Kidney tubule cell (primary cell): ENCODE data around the gene SPRR2G.
"Not testable (repeated sequence)": the region's sequence is repeated elsewhere in the genome, so short reads cannot be mapped to it uniquely, and the experiment has no call there.

Source experiments
- DNase-seq: peaks from one replicate; pipeline ENCODE4 v3.0.0-alpha.2; 2018; ENCODE audit warnings: low spot score

SPRR2G gene

GRCh38 chr1:153113416-153113815, 37.3 kb downstream of the SPRR2G start, which contains the start of gene SPRR2F:
TSS of gene SPRR2F (minus strand) at chr1:153113516. CDS start at chr1:153112733, 783 bp downstream.
- no peak for DNase-seq

DNA sequence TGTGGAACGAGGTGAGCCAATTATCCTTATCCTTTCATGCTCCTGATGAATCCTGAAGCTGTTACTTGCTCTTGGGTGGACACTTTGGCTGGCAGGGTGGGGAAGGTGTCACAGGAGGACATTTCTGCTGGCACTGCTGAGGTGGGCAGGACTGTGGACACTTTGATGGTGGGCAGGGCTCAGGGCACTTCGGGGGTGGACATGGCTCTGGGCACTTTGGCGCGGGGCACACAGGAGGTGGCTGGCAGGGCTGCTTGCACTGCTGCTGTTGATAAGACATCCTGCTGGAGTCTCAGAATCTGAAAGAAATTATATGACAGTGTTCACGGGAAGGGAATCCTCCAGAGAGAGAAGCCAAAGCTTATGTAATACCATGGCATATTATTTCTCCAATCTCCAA, 38.2 kb downstream of the SPRR2G start:
- DNase-seq, result not testable (repeated sequence)

DNA sequence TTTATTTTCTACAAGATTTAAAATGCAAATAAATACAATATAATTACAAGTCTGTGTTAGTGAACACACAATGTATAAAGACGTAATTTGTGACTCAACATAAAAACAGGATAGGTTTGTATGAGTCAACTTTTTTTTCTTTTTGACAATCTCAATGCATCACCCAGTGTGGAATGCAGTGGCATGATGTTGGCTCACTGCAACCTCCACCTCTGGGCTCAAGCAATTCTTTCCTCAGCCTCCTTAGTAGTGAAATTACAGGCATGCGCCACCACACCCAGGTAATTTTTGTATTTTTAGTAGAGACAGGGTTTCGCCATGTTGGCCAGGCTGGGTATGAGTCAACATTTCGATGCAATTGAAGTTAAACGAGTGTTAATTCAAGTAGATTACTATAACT, 50.4 kb downstream of the SPRR2G start:
- DNase-seq, result peak; percentile 76
